Measurements from ENCODE around the gene CSTB.

- TF ChIP-seq, protein P1, sequence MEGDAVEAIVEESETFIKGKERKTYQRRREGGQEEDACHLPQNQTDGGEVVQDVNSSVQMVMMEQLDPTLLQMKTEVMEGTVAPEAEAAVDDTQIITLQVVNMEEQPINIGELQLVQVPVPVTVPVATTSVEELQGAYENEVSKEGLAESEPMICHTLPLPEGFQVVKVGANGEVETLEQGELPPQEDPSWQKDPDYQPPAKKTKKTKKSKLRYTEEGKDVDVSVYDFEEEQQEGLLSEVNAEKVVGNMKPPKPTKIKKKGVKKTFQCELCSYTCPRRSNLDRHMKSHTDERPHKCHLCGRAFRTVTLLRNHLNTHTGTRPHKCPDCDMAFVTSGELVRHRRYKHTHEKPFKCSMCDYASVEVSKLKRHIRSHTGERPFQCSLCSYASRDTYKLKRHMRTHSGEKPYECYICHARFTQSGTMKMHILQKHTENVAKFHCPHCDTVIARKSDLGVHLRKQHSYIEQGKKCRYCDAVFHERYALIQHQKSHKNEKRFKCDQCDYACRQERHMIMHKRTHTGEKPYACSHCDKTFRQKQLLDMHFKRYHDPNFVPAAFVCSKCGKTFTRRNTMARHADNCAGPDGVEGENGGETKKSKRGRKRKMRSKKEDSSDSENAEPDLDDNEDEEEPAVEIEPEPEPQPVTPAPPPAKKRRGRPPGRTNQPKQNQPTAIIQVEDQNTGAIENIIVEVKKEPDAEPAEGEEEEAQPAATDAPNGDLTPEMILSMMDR (conservative IDR thresholded peaks at IDR 0.05), result no peak
- no peak for TF ChIP-seq EZH2 (IDR thresholded peaks at IDR 0.05; ENCODE audit: low read depth)
These were observed 25.6 kb downstream of the CSTB start for GRCh38 chr21:43750339-43751033.
